ENCODE results near the gene PKN1.

DNA sequence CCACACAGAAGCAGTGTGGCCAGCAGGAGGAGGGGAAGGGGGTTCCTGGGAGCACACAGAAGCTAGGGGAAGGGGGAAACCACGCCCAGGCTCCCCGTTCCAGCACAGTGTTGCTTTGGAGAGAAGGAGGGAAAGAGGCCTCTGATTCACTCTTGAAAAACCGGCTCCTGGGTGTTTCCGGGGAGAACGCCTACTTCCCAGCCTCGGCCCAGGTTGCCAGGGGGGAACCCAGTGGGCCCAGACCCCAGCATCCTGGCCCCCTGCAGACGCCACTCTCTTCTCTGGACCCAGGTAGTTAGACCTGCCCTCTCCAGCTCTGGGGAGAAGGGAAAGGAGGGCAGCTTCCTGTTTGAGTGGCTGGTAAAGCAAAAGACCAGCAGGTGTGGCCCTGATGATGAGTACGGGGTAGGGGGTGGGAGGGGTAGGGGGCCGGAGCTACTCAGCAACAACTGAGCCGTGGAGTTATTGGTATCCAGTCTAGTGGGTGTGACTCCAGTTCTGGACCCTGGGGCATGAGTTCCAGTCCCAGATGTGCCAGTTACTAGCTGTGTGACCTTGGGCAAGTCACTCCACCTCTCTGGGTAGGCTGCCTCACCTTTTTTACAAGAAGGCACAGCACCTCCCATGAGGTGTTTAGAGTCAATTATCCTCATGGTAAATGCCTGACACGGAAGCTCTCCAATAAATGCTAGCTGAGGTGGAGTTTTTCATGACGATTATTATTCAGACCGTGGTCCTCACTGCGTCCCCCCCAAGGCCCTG lies 62.0 kb downstream of the PKN1 start:
- TF ChIP-seq, protein P1, sequence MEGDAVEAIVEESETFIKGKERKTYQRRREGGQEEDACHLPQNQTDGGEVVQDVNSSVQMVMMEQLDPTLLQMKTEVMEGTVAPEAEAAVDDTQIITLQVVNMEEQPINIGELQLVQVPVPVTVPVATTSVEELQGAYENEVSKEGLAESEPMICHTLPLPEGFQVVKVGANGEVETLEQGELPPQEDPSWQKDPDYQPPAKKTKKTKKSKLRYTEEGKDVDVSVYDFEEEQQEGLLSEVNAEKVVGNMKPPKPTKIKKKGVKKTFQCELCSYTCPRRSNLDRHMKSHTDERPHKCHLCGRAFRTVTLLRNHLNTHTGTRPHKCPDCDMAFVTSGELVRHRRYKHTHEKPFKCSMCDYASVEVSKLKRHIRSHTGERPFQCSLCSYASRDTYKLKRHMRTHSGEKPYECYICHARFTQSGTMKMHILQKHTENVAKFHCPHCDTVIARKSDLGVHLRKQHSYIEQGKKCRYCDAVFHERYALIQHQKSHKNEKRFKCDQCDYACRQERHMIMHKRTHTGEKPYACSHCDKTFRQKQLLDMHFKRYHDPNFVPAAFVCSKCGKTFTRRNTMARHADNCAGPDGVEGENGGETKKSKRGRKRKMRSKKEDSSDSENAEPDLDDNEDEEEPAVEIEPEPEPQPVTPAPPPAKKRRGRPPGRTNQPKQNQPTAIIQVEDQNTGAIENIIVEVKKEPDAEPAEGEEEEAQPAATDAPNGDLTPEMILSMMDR (IDR thresholded peaks at IDR 0.05) = no peak
- TF ChIP-seq POLR2A (IDR thresholded peaks at IDR 0.05) = no peak

All from right lobe of liver (tissue), 4 donors.